MG63 (cell line): Measurements from ENCODE around the gene TSPAN9. TPM values are rescaled to one million over a fixed set of nuclear protein-coding genes. Genes with fewer than 3 reads are reported as not detected.

Experiments used
- DNase-seq: peaks from one replicate; pipeline ENCODE4 v3.0.0-alpha.2; 2020
- H3K27me3 ChIP-seq: fragments of 250-450 bp; sonication (Bioruptor Pico); 2 replicates; pipeline ENCODE4 v1.5.1; 2020; ENCODE audit warnings: mild to moderate bottlenecking, moderate library complexity
- H3K36me3 ChIP-seq: fragments of 250-450 bp; sonication (Bioruptor Pico); 2 replicates; pipeline ENCODE4 v1.5.1; 2020; ENCODE audit warnings: mild to moderate bottlenecking, moderate library complexity
- H3K4me3 ChIP-seq: fragments of 250-450 bp; sonication (Bioruptor Pico); 2 replicates; pipeline ENCODE4 v1.5.1; 2020; ENCODE audit warnings: mild to moderate bottlenecking, moderate library complexity
- H3K9me3 ChIP-seq: fragments of 250-450 bp; sonication (Bioruptor Pico); 2 replicates; pipeline ENCODE4 v1.5.1; 2020; ENCODE audit warnings: mild to moderate bottlenecking, moderate library complexity
- total RNA-seq: library from RNA; depleted of rRNA; stranded (reverse); fragments of >200 nt; shearing (Covaris generic); gene quantifications from 2 replicates; pipeline ENCODE4 v1.2.3, GENCODE V29; 2014; ENCODE audit warnings: low replicate concordance

The TSPAN9 gene
- total RNA-seq, 1 experiment from 2014 or later: 25.8 TPM

- no peak for DNase-seq
- H3K27me3 ChIP-seq: no peaks in the 10 kb centered on the region
- H3K36me3 ChIP-seq: no peaks in the 10 kb centered on the region
- H3K4me3 ChIP-seq: no peak overlapping the region
- no peaks in the 10 kb centered on the region for H3K9me3 ChIP-seq
Measured at GRCh38 chr12:3278681-3279414, 201.7 kb downstream of the TSPAN9 start.

- Histone ChIP-seq H3K4me3 (no peak overlapping the region), H3K9me3 (no peaks in the 10 kb centered on the region), H3K36me3 (no peaks in the 10 kb centered on the region), H3K27me3 (no peaks in the 10 kb centered on the region)
- no peak for DNase-seq
Measured at GRCh38 chr12:3279415-3279780, 202.2 kb downstream of the TSPAN9 start.

- no peak overlapping the region for H3K4me3 ChIP-seq
- no peaks in the 10 kb centered on the region for H3K36me3 ChIP-seq
- no peak for DNase-seq
- H3K27me3 ChIP-seq: no peaks in the 10 kb centered on the region
- no peaks in the 10 kb centered on the region for H3K9me3 ChIP-seq
Measured at GRCh38 chr12:3279832-3280231, 202.7 kb downstream of the TSPAN9 start.

GRCh38 chr12:3280967-3281366, 203.8 kb downstream of the TSPAN9 start:
- no peak overlapping the region for H3K4me3 ChIP-seq
- no peaks in the 10 kb centered on the region for H3K9me3 ChIP-seq
- H3K36me3 ChIP-seq: no peaks in the 10 kb centered on the region
- H3K27me3 ChIP-seq: no peaks in the 10 kb centered on the region
- no peak for DNase-seq

- no peaks in the 10 kb centered on the region for H3K9me3 ChIP-seq
- no peak for DNase-seq
- no peaks in the 10 kb centered on the region for H3K36me3 ChIP-seq
- no peaks in the 10 kb centered on the region for H3K27me3 ChIP-seq
- no peak overlapping the region for H3K4me3 ChIP-seq
Measured at GRCh38 chr12:3281588-3282383, 204.6 kb downstream of the TSPAN9 start.

- no peak for DNase-seq
- Histone ChIP-seq H3K4me3 (no peak overlapping the region), H3K27me3 (no peaks in the 10 kb centered on the region), H3K36me3 (no peaks in the 10 kb centered on the region), H3K9me3 (no peaks in the 10 kb centered on the region)
Measured at GRCh38 chr12:3282384-3282670, 205.1 kb downstream of the TSPAN9 start.

GRCh38 chr12:3283137-3283680, 206.0 kb downstream of the TSPAN9 start:
- no peaks in the 10 kb centered on the region for H3K27me3 ChIP-seq
- H3K9me3 ChIP-seq: no peaks in the 10 kb centered on the region
- H3K4me3 ChIP-seq: no peak overlapping the region
- DNase-seq: no peak
- no peaks in the 10 kb centered on the region for H3K36me3 ChIP-seq

GRCh38 chr12:3284405-3284804, 207.2 kb downstream of the TSPAN9 start:
- no peaks in the 10 kb centered on the region for H3K27me3 ChIP-seq

GRCh38 chr12:3285570-3285969, 208.4 kb downstream of the TSPAN9 start:
- no peak for DNase-seq
- H3K36me3 ChIP-seq: no peaks in the 10 kb centered on the region
- H3K9me3 ChIP-seq: no peaks in the 10 kb centered on the region
- H3K27me3 ChIP-seq: no peaks in the 10 kb centered on the region
- no peak overlapping the region for H3K4me3 ChIP-seq

More at GRCh38 chr12:3284405-3284804, 207.2 kb downstream of the TSPAN9 start:
- no peak for DNase-seq
- H3K9me3 ChIP-seq: no peaks in the 10 kb centered on the region
- no peak overlapping the region for H3K4me3 ChIP-seq
- no peaks in the 10 kb centered on the region for H3K36me3 ChIP-seq

GRCh38 chr12:3288690-3289089, 211.5 kb downstream of the TSPAN9 start:
- no peak for DNase-seq
- Histone ChIP-seq H3K4me3 (no peak overlapping the region), H3K36me3 (no peaks in the 10 kb centered on the region), H3K27me3 (no peaks in the 10 kb centered on the region), H3K9me3 (no peaks in the 10 kb centered on the region)

GRCh38 chr12:3289702-3290101, 212.5 kb downstream of the TSPAN9 start:
- DNase-seq: no peak
- no peaks in the 10 kb centered on the region for H3K9me3 ChIP-seq

GRCh38 chr12:3291939-3292338, 214.8 kb downstream of the TSPAN9 start:
- H3K27me3 ChIP-seq: no peaks in the 10 kb centered on the region
- H3K36me3 ChIP-seq: no peaks in the 10 kb centered on the region
- DNase-seq: no peak
- H3K9me3 ChIP-seq: no peaks in the 10 kb centered on the region
- no peak overlapping the region for H3K4me3 ChIP-seq

More at GRCh38 chr12:3289702-3290101, 212.5 kb downstream of the TSPAN9 start:
- no peaks in the 10 kb centered on the region for H3K27me3 ChIP-seq
- no peaks in the 10 kb centered on the region for H3K36me3 ChIP-seq
- no peak overlapping the region for H3K4me3 ChIP-seq

GRCh38 chr12:3292677-3293412, 215.7 kb downstream of the TSPAN9 start:
- Histone ChIP-seq H3K9me3 (no peaks in the 10 kb centered on the region), H3K36me3 (no peaks in the 10 kb centered on the region), H3K4me3 (no peak overlapping the region), H3K27me3 (no peaks in the 10 kb centered on the region)
- no peak for DNase-seq

- Histone ChIP-seq H3K27me3 (no peaks in the 10 kb centered on the region), H3K36me3 (no peaks in the 10 kb centered on the region), H3K4me3 (no peak overlapping the region), H3K9me3 (no peaks in the 10 kb centered on the region)
- DNase-seq: no peak
Measured at GRCh38 chr12:3293446-3294161, 216.4 kb downstream of the TSPAN9 start.

- Histone ChIP-seq H3K36me3 (no peaks in the 10 kb centered on the region), H3K27me3 (no peaks in the 10 kb centered on the region), H3K9me3 (no peaks in the 10 kb centered on the region), H3K4me3 (no peak overlapping the region)
- no peak for DNase-seq
Measured at GRCh38 chr12:3294481-3294911, 217.3 kb downstream of the TSPAN9 start.

GRCh38 chr12:3295225-3295624, 218.0 kb downstream of the TSPAN9 start:
- Histone ChIP-seq H3K36me3 (no peaks in the 10 kb centered on the region), H3K4me3 (no peak overlapping the region), H3K9me3 (no peaks in the 10 kb centered on the region), H3K27me3 (no peaks in the 10 kb centered on the region)
- no peak for DNase-seq
